Astrocyte (in vitro differentiated cells and primary cell): ENCODE data around the gene PPM1K. TPM values are rescaled to one million over a fixed set of nuclear protein-coding genes. Genes with fewer than 3 reads are reported as not detected.
"Not testable (repeated sequence)": the region's sequence is repeated elsewhere in the genome, so short reads cannot be mapped to it uniquely, and the experiment has no call there.

Experiments used
- DNase-seq: peaks from one replicate; pipeline ENCODE4 v3.0.0-alpha.2; 2010; ENCODE audit warnings: low read depth
- FAIRE-seq: peaks from 2 replicates; lab custom pipeline; 2011; peaks lifted over from hg19 to GRCh38; lab: Jason Lieb, UNC
- H2AFZ ChIP-seq: 2 replicates; pipeline ENCODE4 v1.6.0; 2012; ENCODE audit warnings: low read depth, low read length, inconsistent platforms
- H3K27ac ChIP-seq: 2 replicates; pipeline ENCODE4 v1.5.1; 2011; ENCODE audit warnings: low read depth, low read length, inconsistent platforms
- H3K27me3 ChIP-seq: 2 replicates; pipeline ENCODE4 v1.6.0; 2011; ENCODE audit warnings: low read length, inconsistent platforms; ENCODE audit not compliant: insufficient read depth
- H3K36me3 ChIP-seq: 2 replicates; pipeline ENCODE4 v1.5.1; 2011; ENCODE audit warnings: low read length, inconsistent platforms; ENCODE audit not compliant: insufficient read depth
- H3K4me1 ChIP-seq: 2 replicates; pipeline ENCODE4 v1.5.1; 2011; ENCODE audit warnings: low read length, inconsistent platforms; ENCODE audit not compliant: insufficient read depth
- H3K4me2 ChIP-seq: 2 replicates; pipeline ENCODE4 v1.6.0; 2012; ENCODE audit warnings: low read length, inconsistent platforms
- H3K4me3 ChIP-seq: 2 replicates; pipeline ENCODE4 v1.5.1; 2011; ENCODE audit warnings: low read depth, mild to moderate bottlenecking, low read length, inconsistent platforms; ENCODE audit not compliant: insufficient read depth
- H3K79me2 ChIP-seq: 2 replicates; pipeline ENCODE4 v1.6.0; 2012; ENCODE audit warnings: mild to moderate bottlenecking, low read length, inconsistent platforms; ENCODE audit not compliant: insufficient read depth
- H3K9ac ChIP-seq: 2 replicates; pipeline ENCODE4 v1.6.0; 2012; ENCODE audit warnings: mild to moderate bottlenecking, low read length, inconsistent platforms
- H3K9me3 ChIP-seq: 2 replicates; pipeline ENCODE4 v1.5.1; 2012; ENCODE audit warnings: low read depth, mild to moderate bottlenecking, low read length, inconsistent platforms; ENCODE audit not compliant: insufficient read depth
- H4K20me1 ChIP-seq: 2 replicates; pipeline ENCODE4 v1.6.0; 2012; ENCODE audit warnings: low read length, inconsistent platforms; ENCODE audit not compliant: insufficient read depth
- H3K27ac Mint-ChIP-seq: one replicate; pipeline ENCODE4 v1.8.0; 2021; ENCODE audit warnings: mild to moderate bottlenecking, mixed read lengths; ENCODE audit not compliant: unreplicated experiment
- H3K27me3 Mint-ChIP-seq: one replicate; pipeline ENCODE4 v1.8.0; 2021; ENCODE audit warnings: low read depth, mixed read lengths; ENCODE audit not compliant: unreplicated experiment
- H3K36me3 Mint-ChIP-seq: one replicate; pipeline ENCODE4 v1.8.0; 2021; ENCODE audit warnings: low read depth, mixed read lengths; ENCODE audit not compliant: unreplicated experiment
- H3K4me1 Mint-ChIP-seq: one replicate; pipeline ENCODE4 v1.8.0; 2021; ENCODE audit warnings: low read depth, mixed read lengths; ENCODE audit not compliant: unreplicated experiment
- H3K4me3 Mint-ChIP-seq: one replicate; pipeline ENCODE4 v1.8.0; 2021; ENCODE audit warnings: mild to moderate bottlenecking, moderate library complexity, mixed read lengths; ENCODE audit not compliant: unreplicated experiment
- H3K9me3 Mint-ChIP-seq: one replicate; pipeline ENCODE4 v1.8.0; 2021; ENCODE audit warnings: mild to moderate bottlenecking, mixed read lengths; ENCODE audit not compliant: unreplicated experiment
- CTCF ChIP-seq: IDR thresholded peaks from 2 replicates; pipeline ENCODE4 v1.5.1; 2011; ENCODE audit warnings: low read depth, mild to moderate bottlenecking, inconsistent platforms, low read length, moderate library complexity; ENCODE audit not compliant: insufficient read depth
- EZH2 ChIP-seq: IDR thresholded peaks from 2 replicates; pipeline ENCODE4 v1.6.1; 2012; ENCODE audit warnings: mild to moderate bottlenecking, low read length, inconsistent platforms; ENCODE audit not compliant: insufficient read depth
- total RNA-seq: library from RNA; stranded (reverse); gene quantifications from 2 replicates; pipeline ENCODE4 v1.2.1, GENCODE V29; 2021

PPM1K gene
- total RNA-seq, 1 donor from 2014 or later, result 39.9 TPM

GRCh38 chr4:88318751-88319350, 34.5 kb upstream of the PPM1K start:
- Histone ChIP-seq H3K27ac (no peak overlapping the region), H3K36me3 (no peaks in the 10 kb centered on the region), H3K4me3 (no peak overlapping the region), H3K4me1 (peaks cover 11% of the 10 kb centered on the region), H2AFZ (no peak overlapping the region), H3K9ac (no peak overlapping the region), H3K79me2 (no peaks in the 10 kb centered on the region), H4K20me1 (no peaks in the 10 kb centered on the region), H3K27me3 (no peaks in the 10 kb centered on the region), H3K9me3 (no peaks in the 10 kb centered on the region), H3K4me2 (no peak overlapping the region)
- no peak overlapping the region for H3K4me3 Mint-ChIP-seq
- peaks cover 10% of the 10 kb centered on the region for H3K4me1 Mint-ChIP-seq
- peaks cover 4% of the 10 kb centered on the region for H3K9me3 Mint-ChIP-seq
- no peaks in the 10 kb centered on the region for H3K36me3 Mint-ChIP-seq
- FAIRE-seq, result no peak
- H3K27me3 Mint-ChIP-seq, result no peaks in the 10 kb centered on the region
- no peak for DNase-seq
- TF ChIP-seq CTCF (no peak), EZH2 (no peak)
- H3K27ac Mint-ChIP-seq, result no peak overlapping the region

GRCh38 chr4:88315460-88316017, 31.2 kb upstream of the PPM1K start:
- H3K27ac Mint-ChIP-seq, result no peak overlapping the region
- Histone ChIP-seq H3K4me2 (no peak overlapping the region), H4K20me1 (no peaks in the 10 kb centered on the region), H3K27me3 (no peaks in the 10 kb centered on the region), H3K9me3 (no peaks in the 10 kb centered on the region), H3K4me1 (peaks cover 7% of the 10 kb centered on the region), H3K27ac (no peak overlapping the region), H3K9ac (no peak overlapping the region), H3K79me2 (no peaks in the 10 kb centered on the region), H3K36me3 (no peaks in the 10 kb centered on the region), H3K4me3 (no peak overlapping the region), H2AFZ (no peak overlapping the region)
- no peaks in the 10 kb centered on the region for H3K27me3 Mint-ChIP-seq
- no peaks in the 10 kb centered on the region for H3K36me3 Mint-ChIP-seq
- H3K4me1 Mint-ChIP-seq, result peaks cover 6% of the 10 kb centered on the region
- H3K9me3 Mint-ChIP-seq, result peaks cover 17% of the 10 kb centered on the region
- no peak overlapping the region for H3K4me3 Mint-ChIP-seq
- DNase-seq, result no peak
- FAIRE-seq, result no peak
- no peak for TF ChIP-seq EZH2

- not testable (repeated sequence) for H3K4me1 Mint-ChIP-seq, H2AFZ ChIP-seq, H3K4me3 Mint-ChIP-seq, H3K9ac ChIP-seq, H3K79me2 ChIP-seq, H3K9me3 ChIP-seq, H3K27ac Mint-ChIP-seq, DNase-seq, H3K27me3 Mint-ChIP-seq, H4K20me1 ChIP-seq, H3K4me1 ChIP-seq, H3K4me2 ChIP-seq, H3K36me3 ChIP-seq, H3K27me3 ChIP-seq, FAIRE-seq, H3K36me3 Mint-ChIP-seq, H3K27ac ChIP-seq, H3K4me3 ChIP-seq
- H3K9me3 Mint-ChIP-seq, result peaks cover 17% of the 10 kb centered on the region
These were observed 28.8 kb upstream of the PPM1K start for GRCh38 chr4:88313088-88313624.
